ENCODE results near the gene C10orf90. TPM values are rescaled to one million over a fixed set of nuclear protein-coding genes. Genes with fewer than 3 reads are reported as not detected.

C10orf90 gene
- total RNA-seq, 1 experiment from 2014 or later: 0.67 TPM

- Histone ChIP-seq H3K27me3 (ENCODE audit: control insufficient read depth, insufficient read depth, low read length) (no peaks in the 10 kb centered on the region), H3K4me1 (ENCODE audit: control insufficient read depth, insufficient read depth, low read length) (no peaks in the 10 kb centered on the region), H3K4me3 (ENCODE audit: low read depth in 2 of 2, low read length in 2 of 2) (no peak overlapping the region), H3K9me3 (ENCODE audit: control insufficient read depth, insufficient read depth, low read depth, low read length) (no peaks in the 10 kb centered on the region), H3K36me3 (ENCODE audit: control insufficient read depth, insufficient read depth, low read length) (no peaks in the 10 kb centered on the region), H3K27ac (ENCODE audit: low read length) (no peak overlapping the region)
- intact Hi-C loops (cut with micrococcal nuclease; ENCODE audit: unreplicated experiment): no loop called here
- POLR2A ChIA-PET: no interaction called here
- BruUV-seq (replicated peaks): no TSS peak
- ATAC-seq (no peak), DNase-seq (ENCODE audit: low read depth, low spot score) (no peak)
- CTCF ChIA-PET: no interaction called here
- in situ Hi-C loops (cut with HindIII; ENCODE audit: low pct_unique_long_range_greater_than_20kb, low sequenced_read_pairs): no loop called here
- TF ChIP-seq REST (IDR thresholded peaks at IDR 0.05; ENCODE audit: insufficient read depth in 1 of 2, low read depth in 2 of 2, low read length in 1 of 2): no peak
- TF ChIP-seq SIN3A (IDR thresholded peaks at IDR 0.05; ENCODE audit: borderline replicate concordance, insufficient read depth, low read depth, low read length): no peak
- TF ChIP-seq TCF7L2 (IDR thresholded peaks at IDR 0.05; ENCODE audit: low read depth, low read length): no peak
- no peak for TF ChIP-seq POLR2AphosphoS5 (IDR thresholded peaks at IDR 0.05; ENCODE audit: low read depth, low read length)
- no peak for TF ChIP-seq CTCF (IDR thresholded peaks at IDR 0.05)
These were observed 152.0 kb downstream of the C10orf90 start for GRCh38 chr10:126518218-126519080.

GRCh38 chr10:126516515-126516914 lies 154.0 kb downstream of the C10orf90 start:
- in situ Hi-C loops (cut with HindIII; ENCODE audit: low pct_unique_long_range_greater_than_20kb, low sequenced_read_pairs): no loop called here
- Histone ChIP-seq H3K27ac (ENCODE audit: low read length) (no peak overlapping the region), H3K4me3 (ENCODE audit: low read depth in 2 of 2, low read length in 2 of 2) (no peak overlapping the region), H3K9me3 (ENCODE audit: control insufficient read depth, insufficient read depth, low read depth, low read length) (no peaks in the 10 kb centered on the region), H3K27me3 (ENCODE audit: control insufficient read depth, insufficient read depth, low read length) (no peaks in the 10 kb centered on the region), H3K4me1 (ENCODE audit: control insufficient read depth, insufficient read depth, low read length) (no peaks in the 10 kb centered on the region), H3K36me3 (ENCODE audit: control insufficient read depth, insufficient read depth, low read length) (no peaks in the 10 kb centered on the region)
- TF ChIP-seq SIN3A (IDR thresholded peaks at IDR 0.05; ENCODE audit: borderline replicate concordance, insufficient read depth, low read depth, low read length) (no peak), POLR2AphosphoS5 (IDR thresholded peaks at IDR 0.05; ENCODE audit: low read depth, low read length) (no peak), CTCF (IDR thresholded peaks at IDR 0.05) (no peak), REST (IDR thresholded peaks at IDR 0.05; ENCODE audit: insufficient read depth in 1 of 2, low read depth in 2 of 2, low read length in 1 of 2) (no peak), TCF7L2 (IDR thresholded peaks at IDR 0.05; ENCODE audit: low read depth, low read length) (no peak)
- ChIA-PET CTCF (no interaction called here), POLR2A (no interaction called here)
- BruUV-seq (replicated peaks): no TSS peak
- ATAC-seq: no peak
- no peak for DNase-seq (ENCODE audit: low read depth, low spot score)
- intact Hi-C loops (cut with micrococcal nuclease; ENCODE audit: unreplicated experiment): no loop called here
